Endometrial microvascular endothelial cells (primary cell): ENCODE measurements around the gene PRDM16. TPM values are rescaled to one million over a fixed set of nuclear protein-coding genes. Genes with fewer than 3 reads are reported as not detected.

Source experiments
- in situ Hi-C: cut with HindIII; loops from 2 replicates; pipeline ENCODE4 v1.10.0; 2017; ENCODE audit warnings: low sequenced_read_pairs, low pct_unique_long_range_greater_than_20kb; ENCODE audit errors: inconsistent ontology term
- total RNA-seq: library from RNA; depleted of rRNA; stranded (reverse); fragments of >200 nt; gene quantifications from one replicate; pipeline ENCODE4 v1.2.3, GENCODE V29; 2015; ENCODE audit errors: inconsistent ontology term

Gene PRDM16
- total RNA-seq, 1 donor from 2014 or later, result not detected

DNA sequence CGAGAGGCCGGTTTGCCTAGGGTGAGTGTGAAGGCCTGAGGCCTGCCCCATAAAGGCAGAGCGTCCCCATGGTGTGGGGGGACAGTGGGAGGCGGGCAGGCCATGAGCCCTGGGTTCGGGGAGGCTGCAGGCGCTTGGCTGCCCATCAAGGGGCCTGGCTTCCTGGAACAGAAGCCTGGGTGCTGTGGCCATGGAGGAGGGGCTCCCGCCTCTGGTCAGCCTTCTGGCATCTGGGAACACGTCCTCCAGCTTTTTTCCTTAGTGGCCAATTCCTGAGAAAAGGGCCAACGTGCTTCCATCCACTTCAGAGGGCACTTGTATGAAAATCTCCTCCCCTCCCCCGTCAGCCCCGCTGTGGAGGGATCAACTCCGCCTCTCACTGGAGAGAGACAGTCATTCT lies 58.7 kb downstream of the PRDM16 start:
- in situ Hi-C loops, result no loop called here

- in situ Hi-C loops, result no loop called here
These were observed 59.6 kb downstream of the PRDM16 start for GRCh38 chr1:3128431-3129132.

- in situ Hi-C loops, result no loop called here
These were observed 60.1 kb downstream of the PRDM16 start for GRCh38 chr1:3129133-3129490.

GRCh38 chr1:3130268-3130667 lies 61.3 kb downstream of the PRDM16 start:
- in situ Hi-C loops, result no loop called here

GRCh38 chr1:3132660-3133059 lies 63.7 kb downstream of the PRDM16 start:
- in situ Hi-C loops, result no loop called here

DNA sequence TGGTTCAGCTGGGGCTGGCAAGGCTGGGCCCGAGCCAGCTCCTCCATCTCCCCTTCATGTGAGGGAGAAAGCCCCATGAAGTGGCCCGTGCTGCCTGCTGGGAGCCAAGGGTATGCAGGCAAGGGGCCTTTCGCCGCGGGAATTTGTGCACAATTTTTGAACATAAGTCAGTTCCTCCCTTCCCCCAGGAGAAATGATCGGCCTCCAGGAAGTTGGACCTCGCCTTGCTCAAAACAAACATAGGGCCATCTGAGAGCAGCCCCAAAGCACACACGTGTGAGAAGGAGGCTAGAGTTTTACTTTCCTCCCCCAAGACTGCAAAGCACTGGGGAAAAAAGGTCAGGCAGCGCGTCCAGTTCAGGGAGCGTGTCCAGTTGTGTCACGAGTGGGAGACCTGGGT lies 64.7 kb downstream of the PRDM16 start:
- in situ Hi-C loops, result no loop called here

DNA sequence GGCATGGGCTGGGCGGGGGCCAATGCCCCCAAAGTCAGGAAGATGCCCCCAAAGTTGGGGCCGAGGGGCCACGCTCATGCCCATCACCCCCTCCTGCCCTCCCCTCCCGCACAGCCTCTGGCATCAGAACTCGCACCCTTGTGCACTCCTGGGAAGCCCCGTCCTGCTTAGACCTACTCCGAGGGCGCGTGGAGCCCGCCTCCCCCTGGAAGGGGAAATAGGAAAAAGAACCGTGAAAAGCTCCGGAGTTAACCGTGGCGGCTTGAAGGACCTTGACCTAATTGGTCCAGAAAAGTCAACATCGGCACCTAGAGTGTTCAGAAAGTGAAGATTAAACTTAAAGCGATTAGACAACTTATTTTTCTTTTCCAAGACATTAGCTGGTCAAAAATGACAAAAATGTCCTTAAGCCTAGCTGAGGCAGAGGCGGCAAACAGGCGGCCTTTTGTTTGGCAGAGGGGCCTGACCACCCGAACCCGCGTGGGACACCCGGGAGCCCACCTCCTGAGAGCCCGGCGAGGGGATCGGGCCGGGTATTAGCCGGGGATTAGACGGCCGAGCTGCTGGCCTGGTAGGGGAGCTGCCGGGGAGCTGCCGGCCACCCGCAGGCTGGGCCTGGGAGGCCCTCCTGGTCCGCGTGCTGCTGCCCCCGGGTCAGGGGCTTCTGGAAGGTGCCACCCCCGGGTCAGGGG lies 65.5 kb downstream of the PRDM16 start:
- in situ Hi-C loops, result no loop called here

DNA sequence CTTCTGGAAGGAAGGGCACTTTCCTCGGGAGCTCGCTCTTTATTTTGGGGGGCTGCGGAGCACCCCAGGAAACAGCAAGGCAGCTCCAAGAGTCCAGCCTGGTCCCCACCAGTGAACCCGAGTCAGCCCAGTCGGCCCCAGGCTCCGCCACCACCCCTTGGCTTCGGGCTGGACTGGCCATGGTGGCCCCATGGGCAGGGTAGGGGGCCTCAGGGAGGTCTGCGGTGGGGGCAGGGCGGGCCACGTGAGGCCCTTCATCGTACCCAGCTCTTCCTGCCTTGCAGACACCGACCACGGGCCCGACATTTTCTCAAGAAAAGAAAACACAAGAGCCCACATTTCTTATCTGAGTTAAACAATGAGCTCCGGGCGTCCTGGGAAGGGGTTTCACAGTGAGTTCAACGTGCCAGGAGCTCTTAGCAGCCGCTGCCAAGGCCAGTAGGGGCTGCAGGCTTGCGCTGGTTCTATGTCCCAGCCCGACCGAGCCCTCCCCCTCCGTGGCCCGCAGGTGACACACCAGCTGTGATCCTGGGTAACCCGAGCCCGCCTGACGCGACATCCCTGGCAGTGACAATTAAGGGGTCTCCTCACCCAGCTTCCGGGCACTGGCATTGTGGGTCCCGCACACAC lies 66.2 kb downstream of the PRDM16 start:
- in situ Hi-C loops, result no loop called here

- in situ Hi-C loops, result no loop called here
These were observed 66.9 kb downstream of the PRDM16 start for GRCh38 chr1:3135744-3136455.

- in situ Hi-C loops, result no loop called here
These were observed 67.5 kb downstream of the PRDM16 start for GRCh38 chr1:3136532-3136931.

- in situ Hi-C loops, result no loop called here
These were observed 68.4 kb downstream of the PRDM16 start for GRCh38 chr1:3137111-3138100.

- in situ Hi-C loops, result no loop called here
These were observed 69.7 kb downstream of the PRDM16 start for GRCh38 chr1:3138623-3139151.

DNA sequence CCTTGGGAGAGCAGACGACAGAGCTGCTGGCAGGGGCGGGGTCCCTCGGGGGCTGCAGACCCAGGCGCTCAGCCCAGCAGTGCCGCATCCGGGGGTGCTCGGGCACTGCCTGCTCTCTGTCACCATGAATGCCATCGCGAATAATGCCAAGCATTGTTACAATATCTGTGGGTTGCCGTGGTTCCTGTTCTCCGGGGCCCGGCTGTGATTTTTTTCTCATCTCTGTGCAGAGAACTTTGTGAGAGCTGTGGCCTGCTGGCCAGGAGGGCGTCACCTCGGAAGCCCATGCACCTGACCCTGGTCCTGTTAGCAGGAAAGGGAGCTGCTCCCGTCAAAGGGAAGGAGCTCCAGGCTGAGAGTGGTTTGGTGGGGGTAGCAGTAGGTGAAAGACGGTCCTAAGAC lies 70.4 kb downstream of the PRDM16 start:
- in situ Hi-C loops, result no loop called here

GRCh38 chr1:3139871-3140361 lies 70.9 kb downstream of the PRDM16 start:
- in situ Hi-C loops, result no loop called here

GRCh38 chr1:3140437-3140836 lies 71.4 kb downstream of the PRDM16 start:
- in situ Hi-C loops, result no loop called here

GRCh38 chr1:3141129-3141528 lies 72.1 kb downstream of the PRDM16 start:
- in situ Hi-C loops, result no loop called here

GRCh38 chr1:3141836-3142235 lies 72.8 kb downstream of the PRDM16 start:
- in situ Hi-C loops, result no loop called here

DNA sequence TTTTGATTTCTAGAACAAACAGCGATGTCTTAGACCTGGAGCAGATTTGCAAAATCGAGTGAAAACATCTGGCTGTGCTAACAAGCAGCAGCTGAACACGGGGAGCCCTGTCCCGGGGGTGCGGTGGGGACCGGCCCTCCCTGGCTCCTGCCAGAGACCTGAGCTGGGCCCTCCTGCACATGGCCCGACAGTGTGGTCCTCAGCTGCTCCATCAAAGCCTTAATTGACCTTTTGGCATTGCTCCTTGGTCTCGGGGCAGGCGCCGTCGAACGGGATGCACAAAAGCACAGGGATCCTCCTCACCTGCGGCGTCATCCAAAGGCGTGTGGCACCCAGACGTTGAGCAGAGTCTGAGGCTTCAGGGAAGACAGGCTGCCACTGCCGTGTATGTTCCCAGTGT lies 73.2 kb downstream of the PRDM16 start:
- in situ Hi-C loops, result no loop called here
